GM21528 (cell line): ENCODE data around the gene CYP26B1.

Experiments used
- ATAC-seq: cut with Tn5 transposase; IDR thresholded peaks from one replicate; pipeline ENCODE4 v1.9.1; 2021; ENCODE audit warnings: mild to moderate bottlenecking, moderate library complexity; ENCODE audit not compliant: unreplicated experiment, low FRiP score

Gene CYP26B1

DNA sequence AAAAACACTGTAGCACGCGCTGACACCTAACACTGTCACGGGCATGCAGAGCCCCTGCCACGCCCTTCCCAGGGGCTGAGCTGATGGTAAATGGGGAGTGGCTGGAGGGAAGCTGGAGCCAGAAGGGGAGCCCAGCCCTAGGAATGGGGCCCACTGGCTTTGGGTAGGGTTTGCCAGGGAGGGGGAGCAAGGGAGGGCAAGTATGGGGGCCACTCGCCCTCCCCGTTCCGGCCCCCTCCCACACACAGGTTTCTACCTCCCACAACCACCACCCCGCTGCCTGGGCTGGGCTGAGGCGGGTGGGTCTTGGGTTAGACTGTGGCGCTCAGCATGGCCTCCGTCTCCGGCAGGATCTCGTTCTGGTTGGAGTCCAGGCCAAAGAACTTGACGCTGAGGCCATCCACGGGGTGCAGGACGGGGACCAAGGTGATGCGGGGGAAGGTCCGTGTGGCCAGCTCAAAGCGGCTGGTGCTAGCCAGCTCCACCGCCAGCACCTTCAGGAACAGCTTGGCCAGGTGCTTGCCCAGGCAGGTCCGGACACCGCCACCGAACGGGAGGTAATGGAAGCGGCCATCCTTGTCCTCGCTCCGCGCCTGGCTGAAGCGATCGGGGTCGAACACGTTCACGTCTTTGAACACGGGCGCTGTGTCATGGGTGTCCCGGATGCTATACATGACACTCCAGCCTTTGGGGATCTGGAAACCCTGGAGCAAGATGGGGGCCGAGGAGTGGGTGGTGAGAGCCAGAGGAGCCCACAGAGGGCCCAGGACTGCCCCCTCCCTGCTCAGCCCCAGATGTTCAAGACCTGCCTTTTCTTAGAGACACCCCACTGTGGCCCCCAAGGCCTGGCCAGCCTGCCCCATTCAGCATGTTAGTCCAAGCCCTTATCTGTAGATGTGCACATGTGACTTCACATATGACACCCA lies 15.5 kb downstream of the CYP26B1 start:
- ATAC-seq, result no peak

- no peak for ATAC-seq
These were observed 16.2 kb downstream of the CYP26B1 start for GRCh38 chr2:72131371-72131891.

DNA sequence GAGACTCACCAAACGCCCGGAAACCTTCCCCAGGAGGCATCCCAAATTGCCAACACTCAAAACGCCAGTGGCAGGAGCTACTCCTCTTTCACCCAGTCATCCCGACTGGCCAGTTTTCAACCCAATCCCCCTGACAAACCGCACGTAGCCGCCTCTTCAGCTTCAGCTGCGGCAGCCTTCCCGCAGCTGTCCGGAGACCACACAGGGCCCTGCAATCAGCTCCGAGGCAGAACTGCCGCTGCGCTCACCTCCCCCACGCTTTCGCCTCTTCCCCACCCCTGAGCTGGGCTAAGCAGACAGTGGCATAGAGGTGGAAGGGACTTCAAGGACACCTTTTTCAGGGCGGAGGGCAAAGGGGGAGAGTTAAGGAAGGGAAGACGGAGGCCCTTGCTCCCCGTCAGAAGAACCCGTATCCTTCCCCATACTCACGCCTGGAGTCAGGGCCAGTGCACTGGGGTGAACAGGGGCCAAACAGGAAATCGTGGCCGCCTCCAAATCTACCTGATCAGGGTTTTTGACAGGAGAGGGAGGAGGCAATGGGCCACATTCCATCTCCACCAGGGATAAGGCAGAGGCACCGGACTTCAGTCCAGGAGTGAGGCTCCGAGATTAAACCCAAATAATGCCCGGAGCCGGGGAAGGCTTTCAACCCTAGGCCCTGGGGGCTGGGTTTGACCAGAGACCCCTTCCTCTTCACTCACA lies 16.9 kb downstream of the CYP26B1 start:
- ATAC-seq, result no peak

DNA sequence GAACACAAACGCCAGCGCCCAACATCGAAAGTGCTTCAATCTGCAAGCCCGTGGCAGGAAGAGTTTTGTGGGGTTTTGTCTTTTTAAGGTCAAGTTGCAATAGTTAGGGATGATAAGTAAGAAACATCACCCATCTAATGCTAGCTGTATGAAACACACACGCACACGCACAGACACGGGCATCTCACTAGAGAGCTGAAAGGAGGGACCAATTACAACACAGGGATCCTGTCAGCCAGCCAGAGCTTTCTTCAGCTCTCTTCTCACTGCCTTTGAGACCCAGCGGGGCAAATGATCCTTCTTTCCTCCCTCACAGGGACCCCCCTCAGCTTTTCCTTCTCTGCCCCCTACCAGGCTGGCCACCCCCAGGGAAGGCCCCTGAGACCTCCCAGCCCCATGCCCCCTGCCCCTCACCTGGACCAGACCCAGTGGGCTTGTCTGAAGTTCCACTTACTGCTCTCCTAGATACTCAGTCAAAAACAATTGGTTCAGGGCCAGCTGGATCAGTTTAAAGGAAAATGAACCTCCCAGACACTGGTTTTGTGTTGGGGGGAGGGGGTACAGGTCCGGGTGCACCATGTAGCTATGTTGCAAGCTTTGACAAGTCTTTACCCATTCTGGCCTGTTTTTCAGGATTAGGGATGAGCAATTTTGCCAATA lies 17.9 kb downstream of the CYP26B1 start:
- no peak for ATAC-seq

GRCh38 chr2:72128843-72129227 lies 18.8 kb downstream of the CYP26B1 start:
- ATAC-seq, result no peak

DNA sequence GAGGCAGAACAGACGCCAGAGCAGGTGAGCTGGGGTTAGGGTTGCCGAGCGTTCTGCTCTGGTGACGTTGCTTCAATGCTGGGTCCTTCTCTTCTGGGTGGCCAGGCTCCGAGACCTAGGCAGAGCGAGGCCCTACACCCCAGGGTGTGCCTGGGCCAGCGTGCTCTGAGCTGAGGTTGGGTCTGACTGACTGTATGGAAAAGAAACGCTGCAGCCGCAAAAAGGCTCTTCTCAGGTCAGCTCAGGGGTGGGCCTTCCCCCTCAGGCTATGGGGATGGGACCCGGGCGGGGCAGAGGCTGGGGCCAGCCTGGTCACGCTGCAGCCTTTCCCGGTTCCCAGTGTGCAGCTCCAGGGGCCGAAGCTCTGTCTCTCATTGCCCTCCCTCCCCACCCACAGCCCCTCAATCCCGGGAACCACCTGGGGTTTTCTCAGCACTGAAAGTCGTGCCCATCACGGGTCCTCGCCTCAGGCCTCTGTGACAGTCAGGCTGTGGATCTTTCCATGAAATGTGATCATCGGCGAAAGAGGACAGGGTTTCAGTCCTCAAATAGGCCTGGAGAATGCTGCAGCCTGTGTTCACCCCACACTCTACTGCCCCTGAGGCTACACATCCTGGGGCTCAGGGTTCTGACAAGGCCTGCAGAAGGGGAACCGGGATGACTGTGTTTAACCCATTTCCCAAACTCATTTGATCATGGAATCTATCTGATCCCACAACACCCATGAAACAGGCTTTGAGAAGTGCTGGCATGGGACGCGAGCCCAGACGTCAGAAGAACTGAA lies 19.4 kb downstream of the CYP26B1 start:
- ATAC-seq, result no peak

GRCh38 chr2:72127401-72128058 lies 20.1 kb downstream of the CYP26B1 start:
- no peak for ATAC-seq

- ATAC-seq, result no peak
These were observed 21.2 kb downstream of the CYP26B1 start for GRCh38 chr2:72126186-72127100.

DNA sequence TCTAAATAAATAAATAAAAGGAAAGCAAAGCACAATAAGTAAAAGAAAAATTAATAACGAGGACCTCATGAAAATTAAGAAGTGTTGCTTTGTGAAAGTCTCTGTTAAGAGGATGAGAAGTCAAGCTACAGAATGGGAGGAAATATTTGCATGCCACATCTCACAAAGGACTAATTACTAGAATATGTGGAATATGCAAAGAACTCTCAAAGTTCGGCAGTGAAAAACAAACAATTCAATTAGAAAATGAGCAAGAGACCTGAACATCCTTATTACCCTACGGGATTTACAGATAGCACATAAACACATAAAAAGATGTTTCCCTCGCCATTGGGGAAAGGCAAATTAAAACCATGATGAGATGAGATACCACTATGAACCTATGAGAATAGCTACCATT lies 23.3 kb downstream of the CYP26B1 start:
- no peak for ATAC-seq

DNA sequence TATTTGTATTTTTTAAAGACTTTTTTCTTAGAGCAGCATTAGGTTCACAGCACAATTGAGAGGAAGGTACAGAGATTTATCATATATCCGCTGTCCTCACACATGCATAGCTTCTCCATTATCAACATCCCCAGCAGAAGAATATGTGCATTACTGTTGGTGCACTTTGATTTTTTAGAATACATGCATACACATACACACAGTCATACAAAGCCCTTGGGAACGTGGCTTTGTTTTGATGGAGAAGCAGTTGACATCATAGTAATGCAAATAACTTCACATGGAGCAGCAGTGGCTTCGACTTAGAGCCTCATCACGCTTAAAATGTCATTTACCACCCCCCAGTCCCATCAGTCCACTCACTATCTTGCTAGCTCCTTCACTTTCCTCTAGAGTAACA lies 26.5 kb downstream of the CYP26B1 start:
- ATAC-seq, result no peak

DNA sequence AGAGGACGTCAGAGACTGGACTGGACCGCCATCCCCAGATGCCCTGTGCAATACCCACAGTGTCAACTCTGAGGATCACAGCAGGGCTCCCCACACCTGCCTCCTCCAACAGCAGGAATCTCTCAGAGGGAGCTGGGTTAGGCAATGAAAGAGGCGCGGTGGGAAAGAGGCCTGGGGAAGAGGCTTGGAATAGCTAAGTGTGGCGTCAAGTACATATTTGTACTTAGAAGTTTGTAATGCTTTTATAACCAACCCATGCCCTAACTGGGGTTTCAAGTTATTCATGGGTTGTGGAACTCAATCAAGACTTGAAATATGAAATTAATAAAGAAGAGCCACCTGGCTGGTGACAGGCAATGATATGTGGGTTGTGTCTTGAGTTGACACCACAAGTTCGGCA lies 28.7 kb downstream of the CYP26B1 start:
- ATAC-seq, result no peak

GRCh38 chr2:72118386-72118785 lies 29.3 kb downstream of the CYP26B1 start:
- ATAC-seq, result no peak

DNA sequence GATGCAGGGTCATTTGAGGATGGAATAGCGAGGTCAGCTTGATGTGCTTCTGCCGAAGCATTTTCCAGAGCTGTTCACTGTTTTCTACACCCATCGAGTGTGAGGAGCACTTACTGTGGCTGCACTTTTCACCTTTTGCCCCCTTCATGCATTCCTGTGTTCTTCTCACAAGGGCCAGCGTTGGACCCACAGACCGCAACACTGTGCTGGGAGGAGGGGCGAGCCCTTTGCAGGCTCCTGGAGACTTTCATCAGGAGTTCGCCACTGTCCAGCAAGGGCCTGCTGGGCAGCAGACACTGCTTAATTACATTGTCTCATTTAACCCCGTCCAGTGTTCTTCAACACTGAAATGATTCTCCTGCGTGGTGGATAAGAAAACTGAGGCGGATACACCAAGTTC lies 29.9 kb downstream of the CYP26B1 start:
- no peak for ATAC-seq

DNA sequence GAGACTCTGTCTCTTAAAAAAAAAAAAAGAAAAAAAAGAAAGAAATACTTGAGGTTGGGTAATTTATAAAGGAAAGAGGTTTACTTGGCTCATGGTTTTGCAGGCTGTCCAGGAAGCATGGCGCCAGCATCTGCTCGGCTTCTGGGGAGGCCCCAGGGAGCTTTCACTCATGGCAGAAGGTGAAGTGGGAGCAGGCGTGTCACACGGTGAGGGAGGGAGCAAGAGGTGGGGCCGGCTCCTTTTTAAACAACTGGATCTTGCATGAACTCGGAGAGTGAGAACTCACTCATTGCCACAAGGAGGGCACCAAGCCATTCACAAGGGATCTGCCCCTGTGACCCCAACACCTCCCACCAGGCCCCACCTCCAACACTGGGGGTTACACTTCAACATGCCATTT lies 30.6 kb downstream of the CYP26B1 start:
- ATAC-seq, result no peak

DNA sequence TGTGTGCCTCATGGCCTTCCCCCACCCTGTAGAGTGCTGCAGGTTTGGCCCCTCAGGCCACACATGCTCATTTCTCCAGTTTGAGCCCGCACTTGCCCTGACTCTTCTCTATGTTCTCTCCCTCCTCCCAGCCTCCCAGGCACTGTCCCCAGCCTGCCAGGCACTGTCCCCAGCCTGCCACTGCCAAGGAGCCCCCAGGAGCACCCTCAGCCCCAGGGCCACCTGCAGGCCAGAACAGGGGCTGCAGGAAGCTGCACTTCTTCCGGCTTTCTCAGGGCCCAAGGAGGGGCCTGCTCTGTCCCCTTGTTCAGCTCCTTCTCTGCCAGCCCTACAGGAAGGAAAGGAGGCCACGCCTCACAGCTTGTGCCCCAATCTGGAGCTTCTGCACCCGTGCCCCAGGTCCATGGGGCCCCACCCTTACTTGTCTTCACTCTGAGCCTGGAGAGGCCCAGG lies 31.6 kb downstream of the CYP26B1 start:
- no peak for ATAC-seq

DNA sequence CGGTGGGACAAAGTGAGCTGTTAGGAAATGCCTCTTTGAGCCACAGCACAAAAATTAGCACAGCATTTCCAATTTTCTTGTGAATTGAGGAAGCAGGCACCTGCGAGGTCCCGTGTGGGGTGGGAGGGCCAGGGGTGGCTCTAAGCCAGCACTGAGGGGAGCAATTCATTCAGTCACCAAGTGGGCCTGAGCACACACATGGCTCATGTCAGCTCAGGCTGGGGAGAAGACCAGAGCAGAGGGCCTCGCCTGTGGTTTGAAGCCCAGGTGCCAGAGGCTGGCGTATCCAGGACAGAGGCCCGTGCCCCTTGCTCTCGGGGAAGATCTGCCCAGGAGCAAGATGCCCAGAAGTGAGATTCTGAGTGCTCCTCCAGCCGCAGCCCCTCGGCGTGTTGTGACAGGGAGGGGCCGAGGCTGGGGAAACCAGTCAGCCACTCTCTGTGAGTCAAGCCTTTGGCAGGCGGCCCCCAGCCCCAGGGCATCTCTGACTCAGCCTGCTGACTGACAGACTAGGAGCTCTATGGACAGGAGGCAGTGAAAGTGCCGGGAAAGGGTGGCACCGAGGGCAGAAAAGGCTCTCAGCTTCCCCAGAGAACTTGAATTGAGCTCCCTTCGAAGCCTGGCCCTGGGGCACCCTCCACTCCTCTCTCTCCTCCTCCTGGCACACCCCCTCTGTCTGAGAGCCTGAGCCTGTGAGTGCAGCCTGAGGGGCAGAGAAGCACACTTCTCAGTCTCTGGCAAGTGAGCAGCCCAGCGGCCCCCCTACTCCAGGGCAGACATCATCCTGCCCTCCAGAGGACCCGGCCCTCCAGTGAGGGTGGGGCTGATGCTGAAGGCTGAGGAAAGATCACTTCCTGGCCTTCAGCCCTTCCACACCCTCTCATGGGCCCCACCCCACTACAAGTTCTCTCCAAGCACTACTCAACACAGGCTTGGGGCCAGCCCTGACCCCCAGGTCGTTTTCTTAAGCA lies 32.3 kb downstream of the CYP26B1 start:
- no peak for ATAC-seq

DNA sequence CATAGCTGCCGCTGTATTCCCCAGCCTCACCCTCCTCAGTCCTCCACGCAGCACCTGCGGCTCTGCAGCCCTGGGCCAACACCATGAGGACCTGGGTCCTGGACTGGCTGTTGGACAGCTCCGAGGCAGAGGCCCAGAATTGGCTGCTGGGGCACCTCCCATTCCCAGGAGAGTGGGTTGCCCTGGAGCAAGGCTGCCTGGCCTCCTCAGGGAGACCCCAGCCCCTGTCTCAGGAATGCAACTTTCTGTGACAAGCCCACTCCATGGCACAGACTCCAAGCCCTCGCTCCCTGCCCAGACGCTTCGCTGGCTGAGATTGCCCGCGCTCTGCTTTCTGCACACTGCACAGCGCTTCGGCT lies 33.0 kb downstream of the CYP26B1 start:
- ATAC-seq, result no peak
